HEK293 (cell line): ENCODE results near the gene TBX15.

Experiments used
- HOXC10 ChIP-seq: sonication (generic); formaldehyde crosslinking; IDR thresholded peaks from 2 replicates; pipeline ENCODE4 v1.8.1; 2023; ENCODE audit warnings: mild to moderate bottlenecking, missing genetic modification reagents
- ZBTB17 ChIP-seq: fragments of 450-650 bp; formaldehyde crosslinking; IDR thresholded peaks from 2 replicates; pipeline ENCODE4 v1.5.1; 2016; ENCODE audit warnings: missing biosample characterization, missing genetic modification characterization
- ZEB2 ChIP-seq: fragments of 450-650 bp; formaldehyde crosslinking; IDR thresholded peaks from 2 replicates; pipeline ENCODE4 v1.5.1; 2016; ENCODE audit warnings: missing biosample characterization, missing genetic modification characterization
- ZNF138 ChIP-seq: fragments of 450-650 bp; formaldehyde crosslinking; IDR thresholded peaks from 2 replicates; pipeline ENCODE4 v1.5.1; 2016; ENCODE audit warnings: missing biosample characterization, missing genetic modification characterization, borderline replicate concordance
- ZNF175 ChIP-seq: fragments of 450-650 bp; formaldehyde crosslinking; IDR thresholded peaks from 2 replicates; pipeline ENCODE4 v1.5.1; 2016; ENCODE audit warnings: missing biosample characterization, missing genetic modification characterization
- ZNF211 ChIP-seq: fragments of 450-650 bp; formaldehyde crosslinking; IDR thresholded peaks from 2 replicates; pipeline ENCODE4 v1.5.1; 2016; ENCODE audit warnings: low read depth, missing biosample characterization, missing genetic modification characterization
- ZNF23 ChIP-seq: fragments of 450-650 bp; formaldehyde crosslinking; IDR thresholded peaks from 2 replicates; pipeline ENCODE4 v1.5.1; 2016; ENCODE audit warnings: missing biosample characterization, missing genetic modification characterization, borderline replicate concordance
- ZNF292 ChIP-seq: fragments of 450-650 bp; formaldehyde crosslinking; IDR thresholded peaks from 2 replicates; pipeline ENCODE4 v1.5.1; 2016; ENCODE audit warnings: low read depth, missing biosample characterization, missing genetic modification characterization, borderline replicate concordance
- ZNF423 ChIP-seq: fragments of 450-650 bp; formaldehyde crosslinking; IDR thresholded peaks from 2 replicates; pipeline ENCODE4 v1.5.1; 2016; ENCODE audit warnings: missing biosample characterization, missing genetic modification characterization
- ZNF585B ChIP-seq: fragments of 450-650 bp; formaldehyde crosslinking; IDR thresholded peaks from 2 replicates; pipeline ENCODE4 v1.5.1; 2016; ENCODE audit warnings: missing biosample characterization, missing genetic modification characterization
- ZNF629 ChIP-seq: fragments of 450-650 bp; formaldehyde crosslinking; IDR thresholded peaks from 2 replicates; pipeline ENCODE4 v1.5.1; 2017; ENCODE audit warnings: missing biosample characterization, missing genetic modification characterization
- TF ChIP-seq, protein P1 (sequence below): fragments of 450-650 bp; formaldehyde crosslinking; IDR thresholded peaks from 2 replicates; pipeline ENCODE4 v1.5.1; 2016; ENCODE audit warnings: missing biosample characterization, missing genetic modification characterization

DNA sequence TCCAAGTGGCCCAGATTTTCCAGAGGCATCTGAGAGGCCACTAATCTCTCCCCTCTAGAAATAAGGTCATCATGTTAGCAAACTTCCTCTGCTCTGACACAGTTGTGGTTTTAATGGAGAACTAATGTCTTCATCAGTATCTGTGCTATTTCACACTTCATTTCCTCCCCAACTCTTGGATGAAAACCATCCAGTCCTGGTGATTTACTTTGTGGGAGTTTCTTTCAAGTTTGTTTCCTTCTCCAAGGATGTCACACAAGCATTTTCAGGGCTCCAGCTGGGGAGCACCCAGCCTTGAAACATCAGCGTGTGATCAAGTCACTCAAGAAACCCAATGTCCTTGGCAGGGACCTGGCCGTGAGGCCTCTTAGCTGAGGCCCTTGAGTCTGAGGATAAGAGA is 38.8 kb downstream of the TBX15 start:
- no peak for TF ChIP-seq ZNF138 (tag by site-specific recombination)
- TF ChIP-seq, protein P1, sequence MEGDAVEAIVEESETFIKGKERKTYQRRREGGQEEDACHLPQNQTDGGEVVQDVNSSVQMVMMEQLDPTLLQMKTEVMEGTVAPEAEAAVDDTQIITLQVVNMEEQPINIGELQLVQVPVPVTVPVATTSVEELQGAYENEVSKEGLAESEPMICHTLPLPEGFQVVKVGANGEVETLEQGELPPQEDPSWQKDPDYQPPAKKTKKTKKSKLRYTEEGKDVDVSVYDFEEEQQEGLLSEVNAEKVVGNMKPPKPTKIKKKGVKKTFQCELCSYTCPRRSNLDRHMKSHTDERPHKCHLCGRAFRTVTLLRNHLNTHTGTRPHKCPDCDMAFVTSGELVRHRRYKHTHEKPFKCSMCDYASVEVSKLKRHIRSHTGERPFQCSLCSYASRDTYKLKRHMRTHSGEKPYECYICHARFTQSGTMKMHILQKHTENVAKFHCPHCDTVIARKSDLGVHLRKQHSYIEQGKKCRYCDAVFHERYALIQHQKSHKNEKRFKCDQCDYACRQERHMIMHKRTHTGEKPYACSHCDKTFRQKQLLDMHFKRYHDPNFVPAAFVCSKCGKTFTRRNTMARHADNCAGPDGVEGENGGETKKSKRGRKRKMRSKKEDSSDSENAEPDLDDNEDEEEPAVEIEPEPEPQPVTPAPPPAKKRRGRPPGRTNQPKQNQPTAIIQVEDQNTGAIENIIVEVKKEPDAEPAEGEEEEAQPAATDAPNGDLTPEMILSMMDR (tag by site-specific recombination), result no peak
- no peak for TF ChIP-seq ZNF585B (tag by site-specific recombination)
- no peak for TF ChIP-seq ZNF175 (tag by site-specific recombination)
- no peak for TF ChIP-seq ZEB2
- no peak for TF ChIP-seq ZNF23 (tag by site-specific recombination)
- TF ChIP-seq HOXC10, result no peak
- TF ChIP-seq ZNF211 (tag by site-specific recombination), result no peak
- TF ChIP-seq ZNF423 (tag by site-specific recombination), result no peak
- TF ChIP-seq ZBTB17 (tag by site-specific recombination), result no peak
- no peak for TF ChIP-seq ZNF629 (tag by site-specific recombination)
- no peak for TF ChIP-seq ZNF292
